GM12873 (cell line): ENCODE results near the gene VSTM5.

Experiments used
- TF ChIP-seq, protein P1 (sequence below): IDR thresholded peaks from 2 replicates; pipeline ENCODE4 v1.5.1; 2012; ENCODE audit warnings: low read depth, mild to moderate bottlenecking, moderate library complexity, low read length, control low read depth; ENCODE audit not compliant: insufficient read depth; ENCODE audit errors: missing control alignments

VSTM5 gene

DNA sequence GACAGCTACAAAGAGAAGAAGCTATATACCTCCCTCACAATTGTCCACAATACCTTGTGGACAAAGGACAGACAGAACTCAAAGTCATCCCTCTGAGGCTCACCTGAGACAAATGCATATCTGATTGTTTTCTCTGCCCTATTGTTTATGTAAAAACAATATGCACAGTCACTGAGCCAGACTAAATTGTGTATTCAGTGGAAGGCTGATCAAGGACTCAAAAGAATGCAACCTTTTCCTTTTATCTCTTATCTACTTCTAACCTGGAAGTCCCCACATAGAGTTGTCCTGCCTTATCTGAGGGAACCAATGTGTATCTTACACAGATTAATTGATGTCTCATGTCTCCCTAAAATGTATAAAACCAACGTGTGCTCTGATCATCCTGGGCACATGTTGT, 80.3 kb downstream of the VSTM5 start:
- TF ChIP-seq, protein P1, sequence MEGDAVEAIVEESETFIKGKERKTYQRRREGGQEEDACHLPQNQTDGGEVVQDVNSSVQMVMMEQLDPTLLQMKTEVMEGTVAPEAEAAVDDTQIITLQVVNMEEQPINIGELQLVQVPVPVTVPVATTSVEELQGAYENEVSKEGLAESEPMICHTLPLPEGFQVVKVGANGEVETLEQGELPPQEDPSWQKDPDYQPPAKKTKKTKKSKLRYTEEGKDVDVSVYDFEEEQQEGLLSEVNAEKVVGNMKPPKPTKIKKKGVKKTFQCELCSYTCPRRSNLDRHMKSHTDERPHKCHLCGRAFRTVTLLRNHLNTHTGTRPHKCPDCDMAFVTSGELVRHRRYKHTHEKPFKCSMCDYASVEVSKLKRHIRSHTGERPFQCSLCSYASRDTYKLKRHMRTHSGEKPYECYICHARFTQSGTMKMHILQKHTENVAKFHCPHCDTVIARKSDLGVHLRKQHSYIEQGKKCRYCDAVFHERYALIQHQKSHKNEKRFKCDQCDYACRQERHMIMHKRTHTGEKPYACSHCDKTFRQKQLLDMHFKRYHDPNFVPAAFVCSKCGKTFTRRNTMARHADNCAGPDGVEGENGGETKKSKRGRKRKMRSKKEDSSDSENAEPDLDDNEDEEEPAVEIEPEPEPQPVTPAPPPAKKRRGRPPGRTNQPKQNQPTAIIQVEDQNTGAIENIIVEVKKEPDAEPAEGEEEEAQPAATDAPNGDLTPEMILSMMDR, result no peak
